Calu3 (cell line): Measurements from ENCODE around the gene COL11A2. TPM values are rescaled to one million over a fixed set of nuclear protein-coding genes. Genes with fewer than 3 reads are reported as not detected.
A peak's percentile ranks its signal among the peaks of the same experiment; 100 is the strongest.

Experiments used
- BruUV-seq: library from RNA; stranded (reverse); fragments of 400-500 nt; replicated peaks from 2 replicates; lab custom pipeline; 2021; lab: Mats Ljungman, UMichigan
- CTCF ChIA-PET: fragments of 300-600 bp; sonication (Branson Sonifier 250); formaldehyde crosslinking; loops from one replicate; lab custom pipeline; 2022; ENCODE audit warnings: antibody characterized with exemption; lab: Charles Lee
- DNase-seq: peaks from one replicate; pipeline ENCODE4 v3.0.0; 2022
- H3K27ac Mint-ChIP-seq: one replicate; pipeline ENCODE4 v1.8.0; 2022; ENCODE audit warnings: mixed read lengths; ENCODE audit not compliant: unreplicated experiment
- H3K27me3 Mint-ChIP-seq: one replicate; pipeline ENCODE4 v1.8.0; 2022; ENCODE audit warnings: mixed read lengths; ENCODE audit not compliant: unreplicated experiment
- H3K36me3 Mint-ChIP-seq: one replicate; pipeline ENCODE4 v1.8.0; 2022; ENCODE audit warnings: mild to moderate bottlenecking, moderate library complexity, mixed read lengths; ENCODE audit not compliant: insufficient read depth, unreplicated experiment
- H3K4me1 Mint-ChIP-seq: one replicate; pipeline ENCODE4 v1.8.0; 2022; ENCODE audit warnings: mild to moderate bottlenecking, low read depth, mixed read lengths; ENCODE audit not compliant: unreplicated experiment
- H3K4me3 Mint-ChIP-seq: one replicate; pipeline ENCODE4 v1.8.0; 2022; ENCODE audit warnings: mild to moderate bottlenecking, low read depth, moderate library complexity, mixed read lengths; ENCODE audit not compliant: unreplicated experiment
- H3K9me3 Mint-ChIP-seq: one replicate; pipeline ENCODE4 v1.8.0; 2022; ENCODE audit warnings: low read depth, mixed read lengths; ENCODE audit not compliant: unreplicated experiment
- CTCF ChIP-seq: fragments of 200-600 bp; IDR thresholded peaks from one replicate; pipeline ENCODE4 v1.8.0; 2022; ENCODE audit warnings: antibody characterized with exemption; ENCODE audit not compliant: unreplicated experiment
- intact Hi-C: fragments of 100-400 bp; cut with micrococcal nuclease; formaldehyde crosslinking; loops from one replicate; pipeline ENCODE4 v1.10.0; 2022; ENCODE audit not compliant: unreplicated experiment
- total RNA-seq: library from RNA; stranded (reverse); gene quantifications from 2 replicates; pipeline ENCODE4 v1.2.3, GENCODE V29; 2022

The COL11A2 gene
- total RNA-seq, 1 experiment from 2014 or later, result 1.8 TPM

GRCh38 chr6:33128318-33128717, 63.9 kb downstream of the COL11A2 start:
- no TSS peak for BruUV-seq
- Mint-ChIP-seq H3K27ac (no peak overlapping the region), H3K9me3 (peaks cover 6% of the 10 kb centered on the region), H3K36me3 (no peaks in the 10 kb centered on the region), H3K4me3 (no peak overlapping the region), H3K4me1 (no peaks in the 10 kb centered on the region), H3K27me3 (peaks cover 100% of the 10 kb centered on the region)
- no peak for TF ChIP-seq CTCF
- no peak for DNase-seq
- CTCF ChIA-PET, result interaction anchor here (0.6 to 1.0 kb wide), 2 partner anchors 8 to 39 kb away, joined by 3 to 7 read pairs; no protein-coding TSS in a partner anchor
- intact Hi-C loops, result loop anchor here (5.0 kb wide), 1 partner anchor 116 kb away; no protein-coding TSS in a partner anchor

GRCh38 chr6:33126101-33126714, 66.1 kb downstream of the COL11A2 start:
- TF ChIP-seq CTCF, result peak; percentile 69
- intact Hi-C loops, result loop anchor here (5.0 kb wide), 1 partner anchor 114 kb away; no protein-coding TSS in a partner anchor
- Mint-ChIP-seq H3K27me3 (peaks cover 98% of the 10 kb centered on the region), H3K27ac (no peak overlapping the region), H3K4me1 (no peaks in the 10 kb centered on the region), H3K4me3 (no peak overlapping the region), H3K36me3 (no peaks in the 10 kb centered on the region), H3K9me3 (peaks cover 7% of the 10 kb centered on the region)
- CTCF ChIA-PET, result interaction anchor here (0.6 to 2.0 kb wide), 16 partner anchors 9 to 126 kb away, joined by 3 to 12 read pairs (median 4); partner anchors contain the start of genes HLA-DPB1 and RING1
- peak; percentile 85 for DNase-seq
- BruUV-seq, result no TSS peak

- intact Hi-C loops, result loop anchor here (5.0 kb wide), 1 partner anchor 113 kb away; no protein-coding TSS in a partner anchor
- Mint-ChIP-seq H3K9me3 (peaks cover 7% of the 10 kb centered on the region), H3K27me3 (peaks cover 98% of the 10 kb centered on the region), H3K4me3 (no peak overlapping the region), H3K4me1 (no peaks in the 10 kb centered on the region), H3K27ac (no peak overlapping the region), H3K36me3 (no peaks in the 10 kb centered on the region)
- no peak for DNase-seq
- no TSS peak for BruUV-seq
- TF ChIP-seq CTCF, result no peak
- CTCF ChIA-PET, result interaction anchor here (1.7 to 2.0 kb wide), 2 partner anchors 48 to 124 kb away, joined by 5 to 9 read pairs; no protein-coding TSS in a partner anchor
Observed at GRCh38 chr6:33124947-33125346, 67.3 kb downstream of the COL11A2 start.

GRCh38 chr6:33124525-33124901, 67.8 kb downstream of the COL11A2 start:
- Mint-ChIP-seq H3K9me3 (peaks cover 7% of the 10 kb centered on the region), H3K27me3 (peaks cover 98% of the 10 kb centered on the region), H3K4me3 (no peak overlapping the region), H3K36me3 (no peaks in the 10 kb centered on the region), H3K27ac (no peak overlapping the region), H3K4me1 (no peaks in the 10 kb centered on the region)
- DNase-seq, result no peak
- intact Hi-C loops, result no loop called here
- no TSS peak for BruUV-seq
- no peak for TF ChIP-seq CTCF
- CTCF ChIA-PET, result interaction anchor here (1.7 to 2.0 kb wide), 2 partner anchors 48 to 124 kb away, joined by 5 to 9 read pairs; no protein-coding TSS in a partner anchor
